Endothelial cell of umbilical vein (primary cell): ENCODE measurements around the gene SMCHD1. TPM values are rescaled to one million over a fixed set of nuclear protein-coding genes. Genes with fewer than 3 reads are reported as not detected.

ENCODE experiments used
- BruUV-seq: library from RNA; stranded (reverse); fragments of 400-500 nt; replicated peaks from 2 replicates; lab custom pipeline; 2021; lab: Mats Ljungman, UMichigan
- CTCF ChIA-PET: fragments of 300-600, 350-600 bp; sonication (Branson Sonifier 250); formaldehyde crosslinking; loops from one replicate; lab custom pipeline; 2021; ENCODE audit warnings: antibody characterized with exemption, inconsistent platforms; lab: Charles Lee
- POLR2A ChIA-PET: fragments of 300-600, 350-600 bp; sonication (Branson Sonifier 250); formaldehyde crosslinking; loops from one replicate; lab custom pipeline; 2021; ENCODE audit warnings: antibody characterized with exemption, inconsistent platforms; lab: Charles Lee
- DNase-seq: peaks from one replicate; pipeline ENCODE4 v3.0.0-alpha.2; 2011; ENCODE audit warnings: low read depth, low spot score
- FAIRE-seq: peaks from 2 replicates; lab custom pipeline; 2011; peaks lifted over from hg19 to GRCh38; lab: Jason Lieb, UNC
- H2AFZ ChIP-seq: 2 replicates; pipeline ENCODE4 v1.6.0; 2012; ENCODE audit warnings: low read depth, low read length, control low read depth, inconsistent platforms
- H3K27ac ChIP-seq: 2 replicates; pipeline ENCODE4 v1.5.1; 2011; ENCODE audit warnings: low read depth, mild to moderate bottlenecking, control low read depth, low read length, moderate library complexity; ENCODE audit not compliant: insufficient read depth
- H3K27me3 ChIP-seq, 2 experiments: 2 replicates each; pipeline versions ENCODE4 v1.6.0 to v1.6.1; 2011; ENCODE audit warnings: low read length in 2 of 2, mixed read lengths in 1 of 2; ENCODE audit not compliant: control insufficient read depth in 2 of 2, insufficient read depth in 2 of 2
- H3K36me3 ChIP-seq, 2 experiments: 2 replicates in 1 of 2; 3 replicates in 1 of 2; pipeline ENCODE4 v1.5.1; 2011; ENCODE audit warnings: low read length in 2 of 2, mild to moderate bottlenecking in 1 of 2, moderate library complexity in 1 of 2; ENCODE audit not compliant: control insufficient read depth in 2 of 2, insufficient read depth in 2 of 2; ENCODE audit errors: extremely low read depth in 1 of 2
- H3K4me1 ChIP-seq: 3 replicates; pipeline ENCODE4 v1.5.1; 2011; ENCODE audit warnings: mild to moderate bottlenecking, low read length; ENCODE audit not compliant: control insufficient read depth, insufficient read depth; ENCODE audit errors: extremely low read depth
- H3K4me2 ChIP-seq: 2 replicates; pipeline ENCODE4 v1.6.1; 2011; ENCODE audit warnings: low read length, control low read depth, mixed read lengths; ENCODE audit not compliant: insufficient read depth
- H3K4me3 ChIP-seq, 3 experiments: fragments of 200-600 bp in 1 of 3; sonication (generic), shearing (Covaris generic) in 1 of 3; replicated peaks in 1 of 3; 2 replicates each; pipeline ENCODE4 v1.5.1; 2011 to 2016; ENCODE audit warnings: control low read depth in 3 of 3, low read length in 3 of 3, mild to moderate bottlenecking in 2 of 3, inconsistent platforms in 1 of 3, low read depth in 1 of 3, moderate library complexity in 1 of 3; ENCODE audit not compliant: insufficient read depth in 1 of 3
- H3K79me2 ChIP-seq: 2 replicates; pipeline ENCODE4 v1.6.0; 2012; ENCODE audit warnings: low read length, inconsistent platforms; ENCODE audit not compliant: control insufficient read depth, insufficient read depth
- H3K9ac ChIP-seq: replicated peaks from 2 replicates; pipeline ENCODE3; 2011; ENCODE audit warnings: low read length, control low read depth; ENCODE audit not compliant: insufficient read depth; ENCODE audit errors: extremely low read depth
- H3K9me1 ChIP-seq: replicated peaks from 3 replicates; pipeline ENCODE4 v1.6.0; 2011; ENCODE audit warnings: mild to moderate bottlenecking, low read length; ENCODE audit not compliant: control insufficient read depth, insufficient read depth; ENCODE audit errors: extremely low read depth
- H3K9me3 ChIP-seq: replicated peaks from 2 replicates; pipeline ENCODE4 v1.5.1; 2012; ENCODE audit warnings: low read length, inconsistent platforms; ENCODE audit not compliant: control insufficient read depth, insufficient read depth
- H4K20me1 ChIP-seq: replicated peaks from 2 replicates; pipeline ENCODE3; 2011; ENCODE audit warnings: mild to moderate bottlenecking, low read length; ENCODE audit not compliant: control insufficient read depth, insufficient read depth; ENCODE audit errors: extremely low read depth
- EZH2 ChIP-seq: IDR thresholded peaks from 2 replicates; pipeline ENCODE4 v1.6.1; 2012; ENCODE audit warnings: borderline replicate concordance, low read depth, mild to moderate bottlenecking, moderate library complexity, low read length, inconsistent platforms; ENCODE audit not compliant: severe bottlenecking
- FOS ChIP-seq: IDR thresholded peaks from 2 replicates; pipeline ENCODE4 v1.6.1; 2011; ENCODE audit warnings: mild to moderate bottlenecking, low read length, moderate library complexity, borderline replicate concordance; ENCODE audit not compliant: insufficient read depth
- GATA2 ChIP-seq: IDR thresholded peaks from 2 replicates; pipeline ENCODE4 v1.7.0; 2011; ENCODE audit warnings: low read depth, mild to moderate bottlenecking, moderate library complexity, mixed read lengths, low read length; ENCODE audit not compliant: insufficient read length, insufficient read depth
- JUN ChIP-seq: IDR thresholded peaks from 2 replicates; pipeline ENCODE4 v1.6.1; 2011; ENCODE audit warnings: borderline replicate concordance, low read depth; ENCODE audit not compliant: insufficient read length, insufficient read depth
- MYC ChIP-seq: IDR thresholded peaks from one replicate; pipeline ENCODE4 v1.6.1; 2011; ENCODE audit warnings: mild to moderate bottlenecking, low read depth, low read length
- POLR2A ChIP-seq: IDR thresholded peaks from 2 replicates; pipeline ENCODE4 v1.6.1; 2012; ENCODE audit warnings: low read depth, mild to moderate bottlenecking, control low read depth, low read length
- POLR2AphosphoS5 ChIP-seq: IDR thresholded peaks from 2 replicates; pipeline ENCODE4 v1.6.1; 2012; ENCODE audit warnings: low read depth, mild to moderate bottlenecking, control low read depth, low read length, moderate library complexity; ENCODE audit not compliant: insufficient read depth
- dilution Hi-C: fragments of 300-500 bp; cut with MboI; formaldehyde crosslinking; loops from one replicate; pipeline ENCODE4 v1.15.0; 2019; ENCODE audit warnings: low sequenced_read_pairs; ENCODE audit not compliant: extremely low pct_ligation_motif_present
- intact Hi-C: fragments of 100-400 bp; cut with micrococcal nuclease; formaldehyde crosslinking; loops from one replicate; pipeline ENCODE4 v1.10.0; 2022
- polyA plus RNA-seq, 4 experiments: library from polyadenylated mRNA; depleted of rRNA in 3 of 4; stranded (reverse) in 3 of 4; unstranded in 1 of 4; fragments of >200 nt; gene quantifications; 2 replicates each; pipeline versions ENCODE4 v1.2.1 to v1.2.3, GENCODE V29; 2011 to 2012; ENCODE audit warnings: missing spikeins in 1 of 4
- total RNA-seq: library from RNA; stranded (reverse); gene quantifications from 2 replicates; pipeline ENCODE4 v1.2.3, GENCODE V29; 2021
- TF ChIP-seq, protein P1 (sequence below): IDR thresholded peaks from 2 replicates; pipeline ENCODE4 v1.6.1; 2011; ENCODE audit not compliant: insufficient read depth, insufficient read length
- TF ChIP-seq, protein P2 (sequence below), 2 donors: IDR thresholded peaks; 1 replicate in 1 of 2; 2 replicates in 1 of 2; pipeline ENCODE4 v1.5.1; 2011; ENCODE audit warnings: low read length in 2 of 2, mild to moderate bottlenecking in 2 of 2, moderate library complexity in 2 of 2, control low read depth in 1 of 2, inconsistent platforms in 1 of 2, low read depth in 1 of 2; ENCODE audit not compliant: insufficient read depth in 1 of 2; ENCODE audit errors: extremely low read depth in 1 of 2

The SMCHD1 gene
- total and polyA plus RNA-seq, 2 donors (not counting 3 experiments of a cell fraction or from before 2014, with no cell fraction given) = 7.4 to 39.9 TPM

DNA sequence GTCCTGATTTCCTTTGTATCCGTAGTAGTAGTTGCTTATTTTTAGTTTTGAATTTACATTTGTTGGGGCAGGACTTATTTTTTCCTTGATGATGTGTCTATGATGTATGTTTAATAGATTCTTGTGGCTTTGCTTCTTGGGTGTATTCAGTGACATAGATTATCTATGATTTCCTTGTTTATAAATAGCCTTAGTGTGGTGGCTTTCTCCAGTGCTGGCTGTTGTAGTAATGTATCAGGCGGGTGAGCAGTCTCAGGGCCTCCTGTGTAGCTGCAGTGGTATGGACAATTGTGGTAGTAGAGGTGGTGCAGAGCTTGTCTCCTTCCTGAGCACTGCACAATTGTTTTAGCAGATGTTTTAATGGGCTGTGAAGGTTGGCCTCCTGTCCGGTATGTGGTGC is 60.5 kb downstream of the SMCHD1 start:
- no peaks in the 10 kb centered on the region for H3K27me3 ChIP-seq
- ChIA-PET CTCF (interaction anchor here (1.0 to 1.4 kb wide), 2 partner anchors 12 to 18 kb away, joined by 3 read pairs; no protein-coding TSS in a partner anchor), POLR2A (no interaction called here)
- H3K27ac ChIP-seq = no peak overlapping the region
- peaks cover 0 to 4% of the 10 kb centered on the region in 2 experiments for H3K36me3 ChIP-seq
- no peak for FAIRE-seq
- H4K20me1 ChIP-seq = no peaks in the 10 kb centered on the region
- no peaks in the 10 kb centered on the region for H3K4me1 ChIP-seq
- no peaks in the 10 kb centered on the region for H3K9me1 ChIP-seq
- no peak overlapping the region for H3K4me3 ChIP-seq
- intact Hi-C loops (no loop called here), dilution Hi-C loops (no loop called here)
- H3K9ac ChIP-seq = no peak overlapping the region
- no TSS peak for BruUV-seq
- TF ChIP-seq EZH2 (no peak), JUN (no peak), MYC (no peak), GATA2 (no peak), POLR2AphosphoS5 (no peak), FOS (no peak), POLR2A (no peak)
- TF ChIP-seq, protein P1, sequence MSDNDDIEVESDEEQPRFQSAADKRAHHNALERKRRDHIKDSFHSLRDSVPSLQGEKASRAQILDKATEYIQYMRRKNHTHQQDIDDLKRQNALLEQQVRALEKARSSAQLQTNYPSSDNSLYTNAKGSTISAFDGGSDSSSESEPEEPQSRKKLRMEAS = no peak
- TF ChIP-seq, protein P2, sequence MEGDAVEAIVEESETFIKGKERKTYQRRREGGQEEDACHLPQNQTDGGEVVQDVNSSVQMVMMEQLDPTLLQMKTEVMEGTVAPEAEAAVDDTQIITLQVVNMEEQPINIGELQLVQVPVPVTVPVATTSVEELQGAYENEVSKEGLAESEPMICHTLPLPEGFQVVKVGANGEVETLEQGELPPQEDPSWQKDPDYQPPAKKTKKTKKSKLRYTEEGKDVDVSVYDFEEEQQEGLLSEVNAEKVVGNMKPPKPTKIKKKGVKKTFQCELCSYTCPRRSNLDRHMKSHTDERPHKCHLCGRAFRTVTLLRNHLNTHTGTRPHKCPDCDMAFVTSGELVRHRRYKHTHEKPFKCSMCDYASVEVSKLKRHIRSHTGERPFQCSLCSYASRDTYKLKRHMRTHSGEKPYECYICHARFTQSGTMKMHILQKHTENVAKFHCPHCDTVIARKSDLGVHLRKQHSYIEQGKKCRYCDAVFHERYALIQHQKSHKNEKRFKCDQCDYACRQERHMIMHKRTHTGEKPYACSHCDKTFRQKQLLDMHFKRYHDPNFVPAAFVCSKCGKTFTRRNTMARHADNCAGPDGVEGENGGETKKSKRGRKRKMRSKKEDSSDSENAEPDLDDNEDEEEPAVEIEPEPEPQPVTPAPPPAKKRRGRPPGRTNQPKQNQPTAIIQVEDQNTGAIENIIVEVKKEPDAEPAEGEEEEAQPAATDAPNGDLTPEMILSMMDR (IDR thresholded peaks at IDR 0.05; ENCODE audit: extremely low read depth in 1 of 2, insufficient read depth in 1 of 2, low read depth in 1 of 2, low read length in 2 of 2) = no peak
- DNase-seq = no peak
- no peak overlapping the region for H2AFZ ChIP-seq
- no peaks in the 10 kb centered on the region for H3K9me3 ChIP-seq
- peaks cover 3% of the 10 kb centered on the region for H3K79me2 ChIP-seq
- no peak overlapping the region for H3K4me2 ChIP-seq
